MCF 10A (cell line): ENCODE measurements around the gene ST6GALNAC5. TPM values are rescaled to one million over a fixed set of nuclear protein-coding genes. Genes with fewer than 3 reads are reported as not detected.

Source experiments
- BruUV-seq: library from RNA; stranded (reverse); fragments of 400-500 nt; replicated peaks from 2 replicates; lab custom pipeline; 2021; lab: Mats Ljungman, UMichigan
- CTCF ChIA-PET: fragments of 300-600 bp; sonication (Branson Sonifier 250); formaldehyde crosslinking; extraction: SDS; loops from one replicate; lab custom pipeline; 2021; ENCODE audit warnings: antibody characterized with exemption, inconsistent platforms; lab: Yijun Ruan, JAX
- POLR2A ChIA-PET: fragments of 300-600, 350-650 bp; sonication (Branson Sonifier 250); formaldehyde crosslinking; extraction: SDS; loops from one replicate; lab custom pipeline; 2020; ENCODE audit warnings: antibody characterized with exemption, inconsistent platforms; lab: Yijun Ruan, JAX
- DNase-seq: peaks from one replicate; pipeline ENCODE4 v3.0.0-alpha.2; 2018; ENCODE audit not compliant: unreplicated experiment
- H3K27ac Mint-ChIP-seq: one replicate; pipeline ENCODE4 v1.8.0; 2022; ENCODE audit warnings: mild to moderate bottlenecking, low read depth, mixed read lengths; ENCODE audit not compliant: unreplicated experiment
- H3K27me3 Mint-ChIP-seq: one replicate; pipeline ENCODE4 v1.8.0; 2022; ENCODE audit warnings: mixed read lengths; ENCODE audit not compliant: insufficient read depth, unreplicated experiment
- H3K36me3 Mint-ChIP-seq: one replicate; pipeline ENCODE4 v1.8.0; 2022; ENCODE audit warnings: mild to moderate bottlenecking, moderate library complexity, mixed read lengths; ENCODE audit not compliant: insufficient read depth, unreplicated experiment
- H3K4me1 Mint-ChIP-seq: one replicate; pipeline ENCODE4 v1.8.0; 2022; ENCODE audit warnings: mixed read lengths; ENCODE audit not compliant: insufficient read depth, unreplicated experiment
- H3K4me3 Mint-ChIP-seq: one replicate; pipeline ENCODE4 v1.8.0; 2022; ENCODE audit warnings: mild to moderate bottlenecking, moderate library complexity, mixed read lengths; ENCODE audit not compliant: unreplicated experiment
- H3K9me3 Mint-ChIP-seq: one replicate; pipeline ENCODE4 v1.8.0; 2022; ENCODE audit warnings: mixed read lengths; ENCODE audit not compliant: unreplicated experiment
- CTCF ChIP-seq: fragments of 200-600 bp; IDR thresholded peaks from one replicate; pipeline ENCODE4 v1.8.0; 2022; ENCODE audit warnings: antibody characterized with exemption, mild to moderate bottlenecking; ENCODE audit not compliant: unreplicated experiment
- intact Hi-C: fragments of 100-400 bp; cut with micrococcal nuclease; formaldehyde crosslinking; loops from 2 replicates; pipeline ENCODE4 v1.14.1; 2022
- total RNA-seq: library from RNA; stranded (reverse); gene quantifications from 2 replicates; pipeline ENCODE4 v1.2.3, GENCODE V29; 2022

The ST6GALNAC5 gene
- total RNA-seq, 1 experiment from 2014 or later: 3.3 TPM

DNA sequence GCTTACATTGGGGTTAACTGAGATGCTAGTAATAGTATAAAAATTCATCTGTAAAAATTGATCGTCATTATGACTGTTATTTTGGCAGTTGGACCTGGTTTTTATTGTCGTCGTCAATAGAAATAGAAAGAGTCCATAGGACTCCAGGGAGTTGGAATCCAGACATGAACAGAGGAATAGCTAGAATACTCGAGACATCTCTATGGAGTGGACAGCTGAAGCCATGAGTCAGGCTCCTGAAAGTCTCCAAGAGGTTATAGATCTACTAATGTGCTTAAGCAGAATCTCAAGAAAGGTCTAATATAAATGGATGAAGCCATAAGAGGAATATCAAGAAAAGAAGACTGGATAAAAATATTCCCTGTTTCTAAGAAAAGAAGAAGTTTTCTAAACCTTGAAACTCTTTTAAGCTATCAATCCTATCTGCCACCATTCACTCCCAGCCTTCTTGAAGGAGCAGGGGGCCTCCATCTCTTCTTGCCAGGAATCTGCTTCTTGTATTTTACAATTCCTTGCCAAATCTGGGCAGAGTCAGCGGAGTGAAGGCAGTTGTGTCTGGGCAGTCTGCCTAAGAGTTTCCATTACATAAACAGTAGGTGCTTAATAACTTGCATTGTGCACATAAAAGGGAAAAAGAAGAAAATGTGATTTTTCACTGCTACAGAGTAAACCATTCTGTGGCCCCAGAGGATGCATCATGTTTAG lies 163.3 kb downstream of the ST6GALNAC5 start:
- no peak for DNase-seq
- no peak for TF ChIP-seq CTCF
- POLR2A ChIA-PET: interaction anchor here (0.6 to 1.0 kb wide), 4 partner anchors 11 to 509 kb away, joined by 3 read pairs; no protein-coding TSS in a partner anchor
- Mint-ChIP-seq H3K9me3 (no peaks in the 10 kb centered on the region), H3K36me3 (peaks cover 7% of the 10 kb centered on the region), H3K27me3 (no peaks in the 10 kb centered on the region), H3K4me3 (no peak overlapping the region), H3K4me1 (peaks cover 5% of the 10 kb centered on the region), H3K27ac (no peak overlapping the region)
- CTCF ChIA-PET: interaction anchor here (0.6 to 2.6 kb wide), 9 partner anchors 11 to 1034 kb away, joined by 3 to 15 read pairs (median 3); no protein-coding TSS in a partner anchor
- intact Hi-C loops: loop anchor here (1.0 to 10.0 kb wide), 4 partner anchors 94 to 699 kb away; no protein-coding TSS in a partner anchor
- BruUV-seq: no TSS peak

GRCh38 chr1:77031106-77031662 lies 163.9 kb downstream of the ST6GALNAC5 start:
- ChIA-PET CTCF (interaction anchor here (0.5 to 2.3 kb wide), 10 partner anchors 11 to 1072 kb away, joined by 3 to 15 read pairs (median 3); no protein-coding TSS in a partner anchor), POLR2A (interaction anchor here (0.6 to 1.0 kb wide), 3 partner anchors 12 to 509 kb away, joined by 3 read pairs; no protein-coding TSS in a partner anchor)
- peak; percentile 22 for TF ChIP-seq CTCF
- intact Hi-C loops: loop anchor here (1.0 to 10.0 kb wide), 4 partner anchors 94 to 700 kb away; no protein-coding TSS in a partner anchor
- Mint-ChIP-seq H3K27me3 (no peaks in the 10 kb centered on the region), H3K27ac (no peak overlapping the region), H3K4me1 (peaks cover 5% of the 10 kb centered on the region), H3K4me3 (no peak overlapping the region), H3K36me3 (peaks cover 7% of the 10 kb centered on the region), H3K9me3 (no peaks in the 10 kb centered on the region)
- DNase-seq: peak; percentile 63
- no TSS peak for BruUV-seq

GRCh38 chr1:77036560-77036959 lies 169.3 kb downstream of the ST6GALNAC5 start:
- peaks cover 41% of the 10 kb centered on the region for H3K4me1 Mint-ChIP-seq
- H3K36me3 Mint-ChIP-seq: peaks cover 6% of the 10 kb centered on the region
- no peak overlapping the region for H3K4me3 Mint-ChIP-seq
- no TSS peak for BruUV-seq
- H3K27ac Mint-ChIP-seq: no peak overlapping the region
- intact Hi-C loops: loop anchor here (10.0 kb wide), 2 partner anchors 88 to 402 kb away; no protein-coding TSS in a partner anchor
- ChIA-PET CTCF (no interaction called here), POLR2A (interaction anchor here (0.7 kb wide), 1 partner anchor 203 kb away, joined by 3 read pairs; no protein-coding TSS in a partner anchor)
- H3K27me3 Mint-ChIP-seq: no peaks in the 10 kb centered on the region
- peak; percentile 74 for DNase-seq
- no peak for TF ChIP-seq CTCF
- H3K9me3 Mint-ChIP-seq: peaks cover 7% of the 10 kb centered on the region

GRCh38 chr1:77037038-77037437 lies 169.8 kb downstream of the ST6GALNAC5 start:
- H3K36me3 Mint-ChIP-seq: peaks cover 6% of the 10 kb centered on the region
- no peak for TF ChIP-seq CTCF
- DNase-seq: no peak
- no peaks in the 10 kb centered on the region for H3K27me3 Mint-ChIP-seq
- intact Hi-C loops: loop anchor here (10.0 kb wide), 2 partner anchors 88 to 402 kb away; no protein-coding TSS in a partner anchor
- H3K4me1 Mint-ChIP-seq: peaks cover 41% of the 10 kb centered on the region
- H3K4me3 Mint-ChIP-seq: no peak overlapping the region
- ChIA-PET POLR2A (interaction anchor here (0.7 to 1.2 kb wide), 2 partner anchors 39 to 203 kb away, joined by 3 read pairs; no protein-coding TSS in a partner anchor), CTCF (interaction anchor here (0.7 to 0.9 kb wide), 3 partner anchors 522 to 920 kb away, joined by 3 to 5 read pairs (median 4); no protein-coding TSS in a partner anchor)
- peaks cover 7% of the 10 kb centered on the region for H3K9me3 Mint-ChIP-seq
- BruUV-seq: no TSS peak
- peak overlapping the region; percentile 27 for H3K27ac Mint-ChIP-seq
